Adrenal gland (tissue), 5 donors: ENCODE data around the gene CPNE8.

Source experiments
- CTCF ChIP-seq, 6 experiments: fragments of 450-650 bp in 4 of 6; fragments of 200-600 bp in 2 of 6; sonication (generic) in 1 of 6; IDR thresholded peaks; 1 replicate in 5 of 6; 2 replicates in 1 of 6; pipeline versions ENCODE4 v1.5.1 to v1.8.0; 2016 to 2021; ENCODE audit warnings: antibody characterized with exemption in 6 of 6, mild to moderate bottlenecking in 2 of 6, moderate library complexity in 1 of 6
- POLR2A ChIP-seq, 2 donors: fragments of 450-650 bp; IDR thresholded peaks; one replicate each; pipeline ENCODE4 v1.6.1; 2017; ENCODE audit warnings: antibody characterized with exemption in 2 of 2, mild to moderate bottlenecking in 2 of 2, moderate library complexity in 1 of 2
- donor health status: DM: no; HTN: no; CAD: no.

GRCh38 chr12:38614171-38614570 is 291.2 kb downstream of the CPNE8 start:
- no peak for TF ChIP-seq CTCF (IDR thresholded peaks at IDR 0.05)
- no peak for TF ChIP-seq POLR2A (IDR thresholded peaks at IDR 0.05)
